ENCODE measurements around the gene MST1R.
"Not testable (repeated sequence)": the region's sequence is repeated elsewhere in the genome, so short reads cannot be mapped to it uniquely, and the experiment has no call there.

The MST1R gene

DNA sequence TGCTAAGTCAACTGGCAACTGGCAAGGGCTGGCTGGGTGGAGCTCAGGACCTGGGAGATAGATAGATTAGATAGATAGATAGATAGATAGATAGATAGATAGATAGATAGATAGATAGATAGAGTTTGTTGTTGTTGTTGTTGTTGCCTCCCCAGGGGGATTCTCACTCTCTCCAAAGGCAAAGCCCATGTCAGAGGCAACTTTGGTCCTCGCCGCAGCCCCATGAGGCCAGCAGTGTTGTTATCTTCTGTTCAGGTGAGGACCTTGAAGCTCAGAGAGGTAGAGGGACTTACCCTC lies 7.4 kb upstream of the MST1R start:
- DNase-seq (ENCODE audit: low read depth): no peak

- no peak for DNase-seq (ENCODE audit: low read depth)
These were observed 6.9 kb upstream of the MST1R start for GRCh38 chr3:49910409-49911123.

GRCh38 chr3:49908373-49909199 lies 4.9 kb upstream of the MST1R start:
- DNase-seq (ENCODE audit: low read depth): no peak

- no peak for DNase-seq (ENCODE audit: low read depth)
These were observed 2.5 kb upstream of the MST1R start for GRCh38 chr3:49906073-49906743.

DNA sequence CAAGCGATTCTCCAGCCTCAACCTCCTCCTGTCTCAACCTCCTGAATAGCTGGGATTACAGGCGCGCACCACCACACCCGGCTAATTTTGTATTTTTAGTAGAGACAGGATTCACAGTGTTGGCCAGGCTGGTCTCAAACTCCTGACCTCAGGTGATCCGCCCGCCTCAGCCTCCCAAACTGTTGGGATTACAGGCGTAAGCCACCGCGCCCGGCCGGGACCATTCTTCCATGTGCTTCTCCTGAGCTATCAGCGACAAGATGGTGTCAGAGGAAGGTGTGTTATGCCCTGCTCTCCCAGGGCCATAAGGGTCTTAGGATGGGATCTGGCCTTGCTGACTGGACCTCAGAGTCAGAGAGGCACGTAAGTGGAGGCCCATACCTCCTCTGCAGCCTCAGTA lies 775 bp upstream of the MST1R start:
- not testable (repeated sequence) for DNase-seq (ENCODE audit: low read depth)

DNA sequence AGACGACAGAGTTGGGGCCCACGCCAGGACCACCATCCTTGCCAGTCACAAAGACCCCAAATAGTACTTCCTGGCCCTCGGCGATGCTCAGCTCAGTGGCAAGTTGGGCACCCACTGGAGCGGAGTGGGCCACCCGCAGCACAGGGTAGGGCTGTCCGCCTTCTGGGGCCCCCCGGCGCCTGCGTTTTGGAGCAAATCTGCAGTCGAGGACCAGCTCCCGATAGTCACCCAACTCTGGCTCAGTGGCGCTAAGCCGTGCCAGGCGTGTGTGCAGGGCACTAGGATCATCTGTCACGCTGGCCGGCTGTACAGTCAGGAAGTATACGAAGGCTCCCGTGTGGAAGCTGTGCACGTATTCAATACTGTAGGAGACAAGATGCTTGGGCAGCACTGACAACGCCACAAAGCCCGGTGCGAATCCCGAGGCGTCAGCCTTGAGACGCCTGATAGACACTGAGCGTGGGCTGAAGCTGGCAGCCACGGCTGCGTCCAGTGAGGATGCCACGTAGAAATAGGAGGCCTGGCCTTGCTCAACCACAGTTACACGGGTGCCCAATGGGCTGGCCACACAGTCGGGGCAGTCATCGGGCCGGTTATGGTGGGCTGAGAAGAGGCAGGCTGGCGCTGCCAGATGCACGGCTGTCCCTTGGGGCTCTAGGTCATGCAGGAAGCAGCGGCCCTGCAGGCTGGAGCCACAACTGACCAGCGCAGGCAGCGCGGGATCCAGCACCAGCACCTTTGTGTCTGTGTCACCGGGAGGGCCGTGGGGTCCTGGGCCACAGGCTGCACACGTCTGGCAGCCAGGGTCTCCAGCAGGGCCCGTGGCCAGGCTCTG lies 945 bp downstream of the MST1R start:
- no peak for DNase-seq (ENCODE audit: low read depth)

- no peak for DNase-seq (ENCODE audit: low read depth)
These were observed 2.0 kb downstream of the MST1R start for GRCh38 chr3:49901366-49902339.

DNA sequence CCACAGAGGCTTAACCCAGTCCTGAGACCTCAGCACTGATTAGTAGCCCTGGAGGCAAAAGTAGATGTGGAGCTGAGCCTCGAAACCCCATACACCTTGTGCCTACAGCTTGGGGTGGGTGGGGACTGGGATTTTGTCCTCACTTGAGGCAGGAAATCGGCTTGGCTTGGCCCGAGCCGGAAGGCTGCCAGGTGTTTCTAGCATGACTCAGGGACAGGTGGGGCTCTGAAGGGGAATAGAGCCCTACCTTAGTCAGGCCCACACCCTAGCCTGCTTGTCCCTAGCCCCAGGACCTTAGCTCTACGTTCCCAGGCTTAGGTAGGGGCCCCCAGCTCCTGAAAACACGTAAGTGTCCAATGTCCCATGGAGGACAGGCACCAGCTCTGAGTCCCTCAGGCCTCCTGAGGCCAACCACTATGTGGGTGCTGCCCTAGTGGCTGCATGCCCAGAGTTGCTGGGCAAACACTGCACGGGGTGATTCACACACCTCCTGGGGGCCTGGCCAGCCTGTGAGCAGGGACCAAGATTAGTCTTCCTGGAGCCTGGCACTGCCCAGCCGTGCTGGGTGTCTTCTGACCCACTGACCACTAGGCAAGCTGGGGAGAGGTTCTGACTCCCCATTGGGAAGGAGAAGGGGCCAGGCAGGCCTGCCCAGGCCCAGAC lies 3.1 kb downstream of the MST1R start:
- peak; percentile 59 for DNase-seq (ENCODE audit: low read depth)

GRCh38 chr3:49899815-49900214 lies 3.9 kb downstream of the MST1R start:
- DNase-seq (ENCODE audit: low read depth): no peak

DNA sequence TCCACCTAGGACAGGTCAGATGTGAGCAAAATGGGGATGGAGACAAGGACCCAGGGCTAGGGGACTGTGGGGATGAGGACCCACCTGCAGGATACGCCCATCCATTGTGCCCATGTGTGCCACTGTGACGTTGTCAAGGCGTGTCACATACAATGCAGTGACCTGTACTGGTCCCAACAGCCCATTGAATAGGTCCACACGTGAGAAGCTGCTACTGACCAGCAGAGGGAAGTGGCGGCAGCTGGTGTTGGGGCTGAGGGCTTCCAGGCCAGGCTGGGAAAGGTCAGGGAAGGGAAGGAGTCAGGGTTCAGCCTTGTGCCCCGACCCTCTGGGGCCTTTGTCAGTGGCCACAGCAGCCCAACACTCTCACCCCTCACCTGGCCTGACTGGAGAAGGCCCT lies 4.7 kb downstream of the MST1R start:
- DNase-seq (ENCODE audit: low read depth): no peak

DNA sequence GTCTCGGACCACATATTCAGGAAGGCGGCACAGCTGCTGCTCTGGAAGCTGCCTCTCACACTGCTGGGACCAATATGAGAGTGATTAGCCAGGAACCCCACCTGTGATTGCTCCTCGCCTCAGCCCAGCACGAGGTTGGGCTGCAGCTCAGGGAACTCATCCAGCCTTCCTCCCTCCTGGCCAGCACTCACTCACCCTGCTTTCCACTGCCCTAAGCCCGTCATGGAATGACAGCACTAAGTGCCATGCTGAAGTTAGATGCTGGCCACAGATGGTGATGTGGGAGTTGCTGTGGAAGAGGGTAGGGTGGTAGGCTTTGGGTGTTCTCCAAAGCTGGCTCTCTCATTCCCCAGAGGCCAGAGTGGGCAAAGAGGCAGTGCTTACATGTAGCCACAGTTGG lies 7.3 kb downstream of the MST1R start:
- no peak for DNase-seq (ENCODE audit: low read depth)

GRCh38 chr3:49895791-49896190 lies 7.9 kb downstream of the MST1R start:
- DNase-seq (ENCODE audit: low read depth): no peak

DNA sequence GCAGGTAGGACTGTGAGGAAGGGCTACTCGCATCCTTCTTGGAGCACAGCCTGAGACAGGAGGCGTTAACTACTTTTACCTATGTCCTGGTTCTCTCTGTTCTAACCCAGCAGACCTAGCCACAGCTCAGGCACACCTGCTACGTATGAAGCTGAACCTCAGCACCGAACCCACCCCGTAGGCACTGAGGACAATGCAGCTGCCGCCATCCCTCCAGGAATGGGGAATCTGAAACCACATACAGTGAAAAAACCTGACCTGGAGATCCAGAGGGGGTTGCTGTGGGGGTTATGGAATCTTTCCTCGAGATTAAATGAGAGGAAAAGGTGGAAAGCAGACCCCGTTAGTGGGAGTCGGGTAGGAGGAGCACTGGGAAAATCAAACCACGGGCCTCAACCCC lies 14.4 kb downstream of the MST1R start:
- DNase-seq (ENCODE audit: low read depth): no peak

- no peak for DNase-seq (ENCODE audit: low read depth)
These were observed 16.8 kb downstream of the MST1R start for GRCh38 chr3:49886922-49887265.

DNA sequence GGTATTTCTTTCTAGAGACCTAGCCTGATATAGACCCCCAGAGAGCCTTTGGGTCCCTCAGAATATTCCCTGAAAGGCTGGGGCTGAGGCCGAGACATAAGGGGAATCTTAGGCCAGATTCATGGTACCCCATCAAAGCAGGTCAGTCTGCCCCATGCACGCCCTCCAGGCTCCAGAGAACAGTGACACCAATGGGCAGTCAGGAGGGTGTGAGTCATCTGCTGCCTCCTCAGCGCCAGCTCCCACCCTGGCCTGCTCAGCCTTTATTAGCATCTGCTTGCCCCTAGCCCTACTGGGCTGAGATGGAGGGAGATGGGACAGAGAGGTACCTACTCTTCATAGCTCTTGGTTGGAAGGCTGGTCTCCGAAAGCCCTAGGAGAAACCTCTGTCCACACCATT lies 19.7 kb downstream of the MST1R start:
- DNase-seq (ENCODE audit: low read depth): no peak

DNA sequence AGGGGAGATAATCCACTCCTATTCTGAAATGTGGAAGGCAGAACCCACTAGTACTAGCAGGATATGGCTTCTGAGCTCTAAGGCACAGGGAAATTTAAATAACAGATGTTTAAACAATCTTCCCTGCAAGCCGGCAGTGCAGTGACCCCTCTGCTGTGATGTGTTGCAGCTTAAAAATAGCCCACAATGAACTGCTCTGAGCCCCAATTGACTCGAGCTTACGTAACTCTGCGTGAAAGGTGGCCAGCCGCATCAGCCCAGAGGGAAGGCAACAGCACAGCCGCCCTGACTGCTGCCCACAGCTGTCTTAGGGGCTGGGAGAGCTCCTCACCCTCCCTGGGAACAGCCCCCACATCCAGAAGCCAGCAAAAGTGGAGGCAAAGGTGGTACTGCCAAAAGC lies 21.5 kb downstream of the MST1R start:
- DNase-seq (ENCODE audit: low read depth): no peak

DNA sequence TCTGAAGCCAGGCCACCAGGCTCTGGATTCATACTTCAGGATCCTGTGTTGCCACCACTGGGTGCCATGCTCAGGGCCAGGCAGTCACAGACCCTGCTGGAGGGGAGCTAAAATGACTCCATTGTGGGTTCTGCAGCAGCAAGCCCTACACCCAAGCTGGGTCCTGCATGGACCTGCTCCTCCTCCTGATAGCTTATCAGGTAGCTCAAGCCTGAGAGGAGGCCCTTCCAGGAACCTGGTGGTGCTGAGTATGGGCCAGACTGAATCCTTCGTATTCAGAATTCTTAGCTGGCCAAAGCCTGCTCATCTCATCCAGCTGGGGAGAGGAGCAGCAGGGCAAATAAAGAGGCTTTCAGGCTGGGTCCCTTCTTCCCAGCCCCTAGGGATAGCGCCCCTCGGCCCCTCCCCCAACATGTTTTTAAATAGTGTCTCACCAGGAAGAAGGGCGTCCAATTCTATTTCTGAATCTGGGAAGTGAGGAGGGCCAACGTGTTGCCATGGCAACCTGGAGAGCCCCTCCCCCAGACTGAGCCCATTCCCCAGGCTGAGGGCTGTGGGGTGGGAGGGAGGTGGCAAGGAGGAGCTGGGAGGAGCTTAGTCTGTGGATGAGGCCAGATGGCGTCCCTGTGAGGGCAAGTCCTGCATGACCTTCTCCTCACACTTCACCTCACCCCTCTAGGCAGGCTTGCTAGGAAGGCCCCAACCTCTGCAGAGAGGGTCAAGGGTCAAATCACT lies 22.9 kb downstream of the MST1R start:
- no peak for DNase-seq (ENCODE audit: low read depth)

DNA sequence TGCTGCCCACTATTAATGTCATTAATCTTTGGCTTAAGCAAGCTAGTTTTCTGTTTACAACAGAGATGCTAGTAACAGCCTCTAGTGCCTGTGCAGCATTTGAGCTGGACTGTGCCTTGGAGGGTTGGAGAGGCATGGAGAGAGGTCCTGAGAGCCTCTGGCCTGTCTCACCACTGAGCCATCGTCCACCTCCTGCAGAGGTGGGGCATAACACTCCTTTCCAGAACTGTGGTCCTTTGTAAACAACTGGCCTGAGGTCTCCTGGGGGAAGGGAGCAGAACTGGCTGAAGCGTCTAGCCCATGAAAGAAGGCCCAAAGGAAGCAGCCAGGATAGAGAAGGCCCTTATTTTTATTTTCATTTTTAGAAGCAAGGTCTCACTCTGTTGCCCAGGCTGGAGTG lies 24.0 kb downstream of the MST1R start:
- no peak for DNase-seq (ENCODE audit: low read depth)

DNA sequence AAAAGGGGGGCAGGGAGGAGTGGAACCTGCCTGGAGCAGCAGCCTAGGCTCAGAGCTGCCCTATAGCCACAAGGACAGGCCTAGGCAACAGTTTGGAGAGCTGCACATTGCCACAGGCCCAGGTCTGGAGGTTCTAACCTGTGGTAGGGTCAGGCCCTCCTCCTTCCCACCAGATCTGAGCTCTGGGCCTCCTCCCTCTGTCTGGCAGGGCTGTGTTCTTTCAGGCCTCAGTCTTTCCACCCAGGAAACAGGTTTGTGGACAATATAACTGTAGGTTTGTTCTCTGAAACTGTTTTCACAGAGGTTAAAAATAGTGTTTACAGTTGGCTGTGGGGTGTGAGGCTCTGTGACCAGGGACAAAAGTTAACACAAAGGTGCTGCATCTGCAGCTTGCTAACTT lies 25.0 kb downstream of the MST1R start:
- DNase-seq (ENCODE audit: low read depth): no peak

DNA sequence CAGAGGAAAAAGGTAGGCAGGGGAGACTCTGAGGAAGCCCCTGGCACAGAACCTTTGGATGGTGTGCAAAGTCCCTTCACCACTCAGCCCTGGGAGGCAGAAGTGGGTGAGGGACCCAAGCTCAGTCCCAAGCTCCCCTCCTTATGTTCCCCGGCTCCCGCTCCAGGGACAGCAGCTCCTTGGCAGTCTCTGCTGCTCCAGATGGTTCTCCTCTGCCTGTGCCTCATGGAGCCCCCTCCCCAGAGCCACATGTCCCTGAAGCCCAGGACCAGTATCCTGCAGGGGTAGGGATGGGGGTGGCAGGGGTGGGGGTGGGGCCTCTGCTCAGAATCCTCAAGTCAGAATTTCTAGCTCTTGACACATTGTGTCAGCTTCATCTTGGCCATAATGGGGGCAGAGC lies 26.0 kb downstream of the MST1R start:
- no peak for DNase-seq (ENCODE audit: low read depth)

Data from HS-27A (cell line).